Measurements from ENCODE around the gene MAGEA8. TPM values are rescaled to one million over a fixed set of nuclear protein-coding genes. Genes with fewer than 3 reads are reported as not detected.
"Not testable (repeated sequence)": the region's sequence is repeated elsewhere in the genome, so short reads cannot be mapped to it uniquely, and the experiment has no call there.

Gene MAGEA8
- total RNA-seq, 1 donor from 2014 or later: not detected

GRCh38 chrX:149916745-149917392 lies 35.9 kb downstream of the MAGEA8 start:
- no peak overlapping the region for H3K27ac Mint-ChIP-seq (ENCODE audit: unreplicated experiment)
- Histone ChIP-seq H3K27ac (ENCODE audit: low read depth, low read length) (no peak overlapping the region), H3K9me3 (ENCODE audit: insufficient read depth, low read depth, low read length) (no peaks in the 10 kb centered on the region), H3K4me3 (ENCODE audit: insufficient read depth, low read depth, low read length) (no peak overlapping the region), H3K4me1 (ENCODE audit: insufficient read depth, low read length) (no peaks in the 10 kb centered on the region), H2AFZ (ENCODE audit: low read depth, low read length) (no peak overlapping the region), H3K79me2 (ENCODE audit: insufficient read depth, low read length) (no peaks in the 10 kb centered on the region), H3K9ac (ENCODE audit: low read length) (no peak overlapping the region), H4K20me1 (ENCODE audit: insufficient read depth, low read length) (no peaks in the 10 kb centered on the region), H3K36me3 (ENCODE audit: insufficient read depth, low read length) (no peaks in the 10 kb centered on the region), H3K4me2 (ENCODE audit: low read length) (no peak overlapping the region), H3K27me3 (ENCODE audit: insufficient read depth, low read length) (no peaks in the 10 kb centered on the region)
- no peak overlapping the region for H3K4me3 Mint-ChIP-seq (ENCODE audit: unreplicated experiment)
- DNase-seq (ENCODE audit: low read depth) (no peak), FAIRE-seq (no peak)
- H3K9me3 Mint-ChIP-seq (ENCODE audit: unreplicated experiment): no peaks in the 10 kb centered on the region
- no peak for TF ChIP-seq EZH2 (IDR thresholded peaks at IDR 0.05; ENCODE audit: insufficient read depth, low read length)
- no peak for TF ChIP-seq CTCF (IDR thresholded peaks at IDR 0.05; ENCODE audit: insufficient read depth, low read depth, low read length)
- H3K27me3 Mint-ChIP-seq (ENCODE audit: low read depth, unreplicated experiment): no peaks in the 10 kb centered on the region
- no peaks in the 10 kb centered on the region for H3K36me3 Mint-ChIP-seq (ENCODE audit: low read depth, unreplicated experiment)
- H3K4me1 Mint-ChIP-seq (ENCODE audit: low read depth, unreplicated experiment): no peaks in the 10 kb centered on the region

- H3K4me3 ChIP-seq (ENCODE audit: insufficient read depth, low read depth, low read length); H3K79me2 ChIP-seq (ENCODE audit: insufficient read depth, low read length); H3K4me1 ChIP-seq (ENCODE audit: insufficient read depth, low read length); H3K27me3 Mint-ChIP-seq (ENCODE audit: low read depth, unreplicated experiment); H4K20me1 ChIP-seq (ENCODE audit: insufficient read depth, low read length); H3K4me2 ChIP-seq (ENCODE audit: low read length); H3K4me3 Mint-ChIP-seq (ENCODE audit: unreplicated experiment); FAIRE-seq; H3K9ac ChIP-seq (ENCODE audit: low read length); H3K4me1 Mint-ChIP-seq (ENCODE audit: low read depth, unreplicated experiment); H3K9me3 ChIP-seq (ENCODE audit: insufficient read depth, low read depth, low read length); H3K36me3 ChIP-seq (ENCODE audit: insufficient read depth, low read length); H3K9me3 Mint-ChIP-seq (ENCODE audit: unreplicated experiment); H2AFZ ChIP-seq (ENCODE audit: low read depth, low read length); H3K27me3 ChIP-seq (ENCODE audit: insufficient read depth, low read length); DNase-seq (ENCODE audit: low read depth); H3K27ac Mint-ChIP-seq (ENCODE audit: unreplicated experiment); H3K27ac ChIP-seq (ENCODE audit: low read depth, low read length); H3K36me3 Mint-ChIP-seq (ENCODE audit: low read depth, unreplicated experiment): not testable (repeated sequence)
These were observed 42.9 kb downstream of the MAGEA8 start for GRCh38 chrX:149923836-149924235.

- H3K4me3 ChIP-seq (ENCODE audit: insufficient read depth, low read depth, low read length); H3K27ac Mint-ChIP-seq (ENCODE audit: unreplicated experiment); H3K36me3 Mint-ChIP-seq (ENCODE audit: low read depth, unreplicated experiment); H3K27me3 Mint-ChIP-seq (ENCODE audit: low read depth, unreplicated experiment); H3K4me2 ChIP-seq (ENCODE audit: low read length); H3K9me3 ChIP-seq (ENCODE audit: insufficient read depth, low read depth, low read length); H3K4me1 ChIP-seq (ENCODE audit: insufficient read depth, low read length); H3K27me3 ChIP-seq (ENCODE audit: insufficient read depth, low read length); H3K36me3 ChIP-seq (ENCODE audit: insufficient read depth, low read length); H3K4me3 Mint-ChIP-seq (ENCODE audit: unreplicated experiment); H3K9ac ChIP-seq (ENCODE audit: low read length); H2AFZ ChIP-seq (ENCODE audit: low read depth, low read length); H3K79me2 ChIP-seq (ENCODE audit: insufficient read depth, low read length); DNase-seq (ENCODE audit: low read depth); H3K9me3 Mint-ChIP-seq (ENCODE audit: unreplicated experiment); H3K27ac ChIP-seq (ENCODE audit: low read depth, low read length); H4K20me1 ChIP-seq (ENCODE audit: insufficient read depth, low read length); H3K4me1 Mint-ChIP-seq (ENCODE audit: low read depth, unreplicated experiment): not testable (repeated sequence)
- peak; percentile 86 for FAIRE-seq
These were observed 43.5 kb downstream of the MAGEA8 start for GRCh38 chrX:149924434-149924833.

GRCh38 chrX:149927245-149927963 lies 46.4 kb downstream of the MAGEA8 start:
- not testable (repeated sequence) for H3K9me3 Mint-ChIP-seq (ENCODE audit: unreplicated experiment); H3K4me1 Mint-ChIP-seq (ENCODE audit: low read depth, unreplicated experiment); H3K4me3 ChIP-seq (ENCODE audit: insufficient read depth, low read depth, low read length); H3K27ac ChIP-seq (ENCODE audit: low read depth, low read length); H3K4me1 ChIP-seq (ENCODE audit: insufficient read depth, low read length); H3K4me3 Mint-ChIP-seq (ENCODE audit: unreplicated experiment); H3K27ac Mint-ChIP-seq (ENCODE audit: unreplicated experiment); H3K9ac ChIP-seq (ENCODE audit: low read length); H3K27me3 ChIP-seq (ENCODE audit: insufficient read depth, low read length); H3K36me3 ChIP-seq (ENCODE audit: insufficient read depth, low read length); H3K36me3 Mint-ChIP-seq (ENCODE audit: low read depth, unreplicated experiment); H3K4me2 ChIP-seq (ENCODE audit: low read length); H4K20me1 ChIP-seq (ENCODE audit: insufficient read depth, low read length); H3K79me2 ChIP-seq (ENCODE audit: insufficient read depth, low read length); DNase-seq (ENCODE audit: low read depth); H3K27me3 Mint-ChIP-seq (ENCODE audit: low read depth, unreplicated experiment); H2AFZ ChIP-seq (ENCODE audit: low read depth, low read length); H3K9me3 ChIP-seq (ENCODE audit: insufficient read depth, low read depth, low read length)
- FAIRE-seq: peak; percentile 96

GRCh38 chrX:149927964-149928258 lies 46.9 kb downstream of the MAGEA8 start:
- not testable (repeated sequence) for H3K27me3 Mint-ChIP-seq (ENCODE audit: low read depth, unreplicated experiment); H3K27me3 ChIP-seq (ENCODE audit: insufficient read depth, low read length); H3K9ac ChIP-seq (ENCODE audit: low read length); H3K36me3 ChIP-seq (ENCODE audit: insufficient read depth, low read length); H3K4me3 Mint-ChIP-seq (ENCODE audit: unreplicated experiment); H3K4me3 ChIP-seq (ENCODE audit: insufficient read depth, low read depth, low read length); H4K20me1 ChIP-seq (ENCODE audit: insufficient read depth, low read length); FAIRE-seq; DNase-seq (ENCODE audit: low read depth); H3K4me1 ChIP-seq (ENCODE audit: insufficient read depth, low read length); H3K36me3 Mint-ChIP-seq (ENCODE audit: low read depth, unreplicated experiment); H3K4me2 ChIP-seq (ENCODE audit: low read length); H3K9me3 ChIP-seq (ENCODE audit: insufficient read depth, low read depth, low read length); H3K9me3 Mint-ChIP-seq (ENCODE audit: unreplicated experiment); H3K79me2 ChIP-seq (ENCODE audit: insufficient read depth, low read length); H3K4me1 Mint-ChIP-seq (ENCODE audit: low read depth, unreplicated experiment); H2AFZ ChIP-seq (ENCODE audit: low read depth, low read length); H3K27ac ChIP-seq (ENCODE audit: low read depth, low read length); H3K27ac Mint-ChIP-seq (ENCODE audit: unreplicated experiment)

Measured in astrocyte (in vitro differentiated cells and primary cell).